Esophagus muscularis mucosa (tissue), 3 donors: ENCODE data around the gene CREB3L4.

Experiments
- POLR2A ChIP-seq: fragments of 450-650 bp; IDR thresholded peaks from one replicate; pipeline ENCODE4 v1.6.1; 2017; ENCODE audit warnings: antibody characterized with exemption, moderate library complexity, mild to moderate bottlenecking, low read depth
- POLR2AphosphoS5 ChIP-seq, 2 donors: sonication (generic); formaldehyde crosslinking; IDR thresholded peaks; one replicate each; pipeline ENCODE4 v1.6.1; 2017; ENCODE audit warnings: antibody characterized with exemption in 2 of 2
- TF ChIP-seq, protein P1 (sequence below), 3 experiments: fragments of 200-600 bp in 2 of 3; fragments of 450-650 bp in 1 of 3; sonication (generic) in 2 of 3; IDR thresholded peaks; one replicate each; pipeline ENCODE4 v1.5.1; 2017 to 2019; ENCODE audit warnings: antibody characterized with exemption in 3 of 3, mild to moderate bottlenecking in 2 of 3, moderate library complexity in 1 of 3

- TF ChIP-seq, protein P1, sequence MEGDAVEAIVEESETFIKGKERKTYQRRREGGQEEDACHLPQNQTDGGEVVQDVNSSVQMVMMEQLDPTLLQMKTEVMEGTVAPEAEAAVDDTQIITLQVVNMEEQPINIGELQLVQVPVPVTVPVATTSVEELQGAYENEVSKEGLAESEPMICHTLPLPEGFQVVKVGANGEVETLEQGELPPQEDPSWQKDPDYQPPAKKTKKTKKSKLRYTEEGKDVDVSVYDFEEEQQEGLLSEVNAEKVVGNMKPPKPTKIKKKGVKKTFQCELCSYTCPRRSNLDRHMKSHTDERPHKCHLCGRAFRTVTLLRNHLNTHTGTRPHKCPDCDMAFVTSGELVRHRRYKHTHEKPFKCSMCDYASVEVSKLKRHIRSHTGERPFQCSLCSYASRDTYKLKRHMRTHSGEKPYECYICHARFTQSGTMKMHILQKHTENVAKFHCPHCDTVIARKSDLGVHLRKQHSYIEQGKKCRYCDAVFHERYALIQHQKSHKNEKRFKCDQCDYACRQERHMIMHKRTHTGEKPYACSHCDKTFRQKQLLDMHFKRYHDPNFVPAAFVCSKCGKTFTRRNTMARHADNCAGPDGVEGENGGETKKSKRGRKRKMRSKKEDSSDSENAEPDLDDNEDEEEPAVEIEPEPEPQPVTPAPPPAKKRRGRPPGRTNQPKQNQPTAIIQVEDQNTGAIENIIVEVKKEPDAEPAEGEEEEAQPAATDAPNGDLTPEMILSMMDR (IDR thresholded peaks at IDR 0.05) = no peak
- TF ChIP-seq POLR2A (no peak), POLR2AphosphoS5 (IDR thresholded peaks at IDR 0.05) (no peak)
Observed at GRCh38 chr1:153942766-153943549, 24.7 kb upstream of the CREB3L4 start.
